Measurements from ENCODE around the gene IER5L.

GRCh38 chr9:129199044-129199435 lies 21.0 kb upstream of the IER5L start:
- no peak for TF ChIP-seq CTCF (IDR thresholded peaks at IDR 0.05)
- no peak for TF ChIP-seq ZFX (IDR thresholded peaks at IDR 0.05; ENCODE audit: borderline replicate concordance)

Measured in 22Rv1 (cell line).